ENCODE results near the gene TNFRSF8.

The TNFRSF8 gene

GRCh38 chr1:12178511-12178910 is 115.4 kb downstream of the TNFRSF8 start:
- DNase-seq, result no peak

GRCh38 chr1:12179111-12179519 is 116.0 kb downstream of the TNFRSF8 start:
- DNase-seq, result peak; percentile 78

GRCh38 chr1:12179676-12180075 is 116.6 kb downstream of the TNFRSF8 start:
- DNase-seq, result no peak

GRCh38 chr1:12180315-12180714 is 117.2 kb downstream of the TNFRSF8 start:
- DNase-seq, result no peak

- no peak for DNase-seq
Observed at GRCh38 chr1:12180903-12181302, 117.8 kb downstream of the TNFRSF8 start.

GRCh38 chr1:12181568-12181967 is 118.5 kb downstream of the TNFRSF8 start:
- DNase-seq, result no peak

- no peak for DNase-seq
Observed at GRCh38 chr1:12182410-12182984, 119.4 kb downstream of the TNFRSF8 start.

GRCh38 chr1:12183095-12183794 is 120.1 kb downstream of the TNFRSF8 start:
- DNase-seq, result no peak

GRCh38 chr1:12184008-12184681 is 121.0 kb downstream of the TNFRSF8 start:
- no peak for DNase-seq

GRCh38 chr1:12185036-12185917 is 122.2 kb downstream of the TNFRSF8 start:
- no peak for DNase-seq

GRCh38 chr1:12185918-12186678 is 123.0 kb downstream of the TNFRSF8 start:
- no peak for DNase-seq

GRCh38 chr1:12186679-12186985 is 123.5 kb downstream of the TNFRSF8 start:
- DNase-seq, result no peak

- no peak for DNase-seq
Observed at GRCh38 chr1:12188115-12188514, 125.0 kb downstream of the TNFRSF8 start.

- no peak for DNase-seq
Observed at GRCh38 chr1:12188657-12189327, 125.7 kb downstream of the TNFRSF8 start.

- no peak for DNase-seq
Observed at GRCh38 chr1:12189328-12189682, 126.2 kb downstream of the TNFRSF8 start.

- DNase-seq, result no peak
Observed at GRCh38 chr1:12191242-12192032, 128.3 kb downstream of the TNFRSF8 start.

Measured in activated CD4-positive, alpha-beta T cell treated with anti-CD3 and anti-CD28 coated beads for 1 hour (primary cell).